SW480 (cell line): ENCODE results near the gene PRB4.
A peak's percentile ranks its signal among the peaks of the same experiment; 100 is the strongest.
"Not testable (repeated sequence)": the region's sequence is repeated elsewhere in the genome, so short reads cannot be mapped to it uniquely, and the experiment has no call there.

Experiments used
- DNase-seq: peaks from one replicate; pipeline ENCODE4 v3.0.0-alpha.2; 2016; ENCODE audit warnings: low spot score

The PRB4 gene

GRCh38 chr12:11310336-11310735 lies at the start of gene PRB4:
Gene PRB4, minus strand, starts transcription at chr12:11310436. Its CDS starts 38 bp downstream, at chr12:11310398.
- no peak for DNase-seq

- not testable (repeated sequence) for DNase-seq
Measured at GRCh38 chr12:11351736-11352135, 41.5 kb upstream of the PRB4 start.

GRCh38 chr12:11348439-11348838 lies 38.2 kb upstream of the PRB4 start:
- no peak for DNase-seq

- DNase-seq = peak; percentile 43
Measured at GRCh38 chr12:11347810-11348209, 37.6 kb upstream of the PRB4 start.

- DNase-seq = no peak
Measured at GRCh38 chr12:11344500-11344899, 34.3 kb upstream of the PRB4 start.

GRCh38 chr12:11324426-11324825 lies 14.2 kb upstream of the PRB4 start:
- DNase-seq = no peak

- peak; percentile 17 for DNase-seq
Measured at GRCh38 chr12:11321980-11322379, 11.7 kb upstream of the PRB4 start.

- no peak for DNase-seq
Measured at GRCh38 chr12:11307143-11307542, 3.1 kb downstream of the PRB4 start.

GRCh38 chr12:11273449-11273848 lies 36.8 kb downstream of the PRB4 start:
- DNase-seq = no peak

GRCh38 chr12:11269607-11270006 lies 40.6 kb downstream of the PRB4 start, which contains the start of gene PRB3:
Gene PRB3, minus strand, starts transcription at chr12:11269707. Its CDS starts 38 bp downstream, at chr12:11269669.
- DNase-seq = no peak

GRCh38 chr12:11264501-11264900 lies 45.7 kb downstream of the PRB4 start:
- DNase-seq = no peak
